ENCODE measurements around the gene GAL. TPM values are rescaled to one million over a fixed set of nuclear protein-coding genes. Genes with fewer than 3 reads are reported as not detected.

The GAL gene
- total RNA-seq, 1 donor from 2014 or later: not detected

- Histone ChIP-seq H3K4me1 (no peaks in the 10 kb centered on the region), H3K4me3 (no peak overlapping the region), H3K9me3 (no peaks in the 10 kb centered on the region), H3K27ac (no peak overlapping the region), H3K27me3 (ENCODE audit: low read depth) (no peaks in the 10 kb centered on the region), H3K36me3 (no peaks in the 10 kb centered on the region)
- TF ChIP-seq CTCF (IDR thresholded peaks at IDR 0.05): no peak
- no peak for DNase-seq
- no peak for ATAC-seq
- intact Hi-C loops (cut with DNase I): no loop called here
Measured at GRCh38 chr11:68709062-68709461, 24.7 kb downstream of the GAL start.

- no peak for DNase-seq
- no peaks in the 10 kb centered on the region for H3K36me3 ChIP-seq
- H3K9me3 ChIP-seq: no peaks in the 10 kb centered on the region
- H3K27me3 ChIP-seq (ENCODE audit: low read depth): no peaks in the 10 kb centered on the region
- H3K27ac ChIP-seq: no peak overlapping the region
- TF ChIP-seq CTCF (IDR thresholded peaks at IDR 0.05): no peak
- H3K4me1 ChIP-seq: no peaks in the 10 kb centered on the region
- intact Hi-C loops (cut with DNase I): no loop called here
- ATAC-seq: no peak
- no peak overlapping the region for H3K4me3 ChIP-seq
Measured at GRCh38 chr11:68710409-68710808, 26.1 kb downstream of the GAL start.

GRCh38 chr11:68711114-68711513 lies 26.8 kb downstream of the GAL start:
- no peak overlapping the region for H3K27ac ChIP-seq
- ATAC-seq (no peak), DNase-seq (no peak)
- H3K4me1 ChIP-seq: no peaks in the 10 kb centered on the region
- intact Hi-C loops (cut with DNase I): no loop called here
- no peaks in the 10 kb centered on the region for H3K36me3 ChIP-seq
- no peaks in the 10 kb centered on the region for H3K9me3 ChIP-seq
- no peak overlapping the region for H3K4me3 ChIP-seq
- H3K27me3 ChIP-seq (ENCODE audit: low read depth): no peaks in the 10 kb centered on the region
- no peak for TF ChIP-seq CTCF (IDR thresholded peaks at IDR 0.05)

- DNase-seq: no peak
- Histone ChIP-seq H3K27ac (no peak overlapping the region), H3K4me3 (no peak overlapping the region), H3K9me3 (no peaks in the 10 kb centered on the region), H3K4me1 (no peaks in the 10 kb centered on the region), H3K27me3 (ENCODE audit: low read depth) (no peaks in the 10 kb centered on the region), H3K36me3 (no peaks in the 10 kb centered on the region)
- intact Hi-C loops (cut with DNase I): no loop called here
- ATAC-seq: no peak
- TF ChIP-seq CTCF (IDR thresholded peaks at IDR 0.05): no peak
Measured at GRCh38 chr11:68714060-68714856, 29.9 kb downstream of the GAL start.

GRCh38 chr11:68715456-68716122 lies 31.2 kb downstream of the GAL start:
- Histone ChIP-seq H3K4me3 (no peak overlapping the region), H3K27ac (no peak overlapping the region), H3K27me3 (ENCODE audit: low read depth) (no peaks in the 10 kb centered on the region), H3K4me1 (no peaks in the 10 kb centered on the region), H3K9me3 (no peaks in the 10 kb centered on the region), H3K36me3 (no peaks in the 10 kb centered on the region)
- intact Hi-C loops (cut with DNase I): no loop called here
- no peak for TF ChIP-seq CTCF (IDR thresholded peaks at IDR 0.05)
- DNase-seq (no peak), ATAC-seq (no peak)

Data from lower lobe of right lung (tissue), 2 donors.